DOHH2 (cell line): ENCODE results near the gene SENP6.

Experiments
- H3F3A ChIP-seq: fragments of 200-600 bp; sonication (generic), shearing (Covaris generic); 2 replicates; pipeline ENCODE4 v1.6.0; 2016; ENCODE audit warnings: antibody characterized with exemption, mild to moderate bottlenecking; ENCODE audit not compliant: control insufficient read depth, insufficient read depth
- H3K27ac ChIP-seq: fragments of 200-600 bp; sonication (generic); 2 replicates; pipeline ENCODE4 v1.5.1; 2014; ENCODE audit warnings: low read depth, mild to moderate bottlenecking, low read length, moderate library complexity
- H3K27me3 ChIP-seq: fragments of 200-600 bp; sonication (generic); 2 replicates; pipeline ENCODE4 v1.6.1; 2014; ENCODE audit warnings: mild to moderate bottlenecking, low read length, mixed read lengths; ENCODE audit not compliant: control insufficient read depth
- H3K36me3 ChIP-seq: fragments of 200-600 bp; sonication (generic); 2 replicates; pipeline ENCODE4 v1.6.1; 2014; ENCODE audit warnings: mild to moderate bottlenecking, low read length, moderate library complexity, mixed read lengths; ENCODE audit not compliant: control insufficient read depth
- H3K4me1 ChIP-seq: fragments of 200-600 bp; sonication (generic); 2 replicates; pipeline ENCODE4 v1.6.1; 2014; ENCODE audit warnings: mild to moderate bottlenecking, low read length, mixed read lengths; ENCODE audit not compliant: control insufficient read depth
- H3K4me2 ChIP-seq: fragments of 200-600 bp; sonication (generic); 2 replicates; pipeline ENCODE4 v1.6.0; 2014; ENCODE audit warnings: mild to moderate bottlenecking, low read length, moderate library complexity
- H3K4me3 ChIP-seq: fragments of 200-600 bp; sonication (generic); 2 replicates; pipeline ENCODE4 v1.5.1; 2014; ENCODE audit warnings: mild to moderate bottlenecking, low read length, mixed read lengths
- H3K79me2 ChIP-seq: fragments of 200-600 bp; sonication (generic); 2 replicates; pipeline ENCODE4 v1.6.1; 2014; ENCODE audit warnings: mild to moderate bottlenecking, low read length, mixed read lengths; ENCODE audit not compliant: control insufficient read depth
- H3K9me2 ChIP-seq: fragments of 200-600 bp; sonication (generic); replicated peaks from 2 replicates; pipeline ENCODE4 v1.6.1; 2014; ENCODE audit warnings: mild to moderate bottlenecking, low read length, mixed read lengths; ENCODE audit not compliant: control insufficient read depth
- H3K9me3 ChIP-seq: fragments of 200-600 bp; sonication (generic); 2 replicates; pipeline ENCODE4 v1.6.1; 2014; ENCODE audit warnings: antibody characterized with exemption, low read length, mixed read lengths; ENCODE audit not compliant: control insufficient read depth, insufficient read depth
- H4K20me1 ChIP-seq: fragments of 200-600 bp; sonication (generic); 2 replicates; pipeline ENCODE4 v1.6.0; 2014; ENCODE audit warnings: low read depth, mild to moderate bottlenecking, antibody characterized with exemption, low read length, moderate library complexity; ENCODE audit not compliant: control insufficient read depth, insufficient read depth
- EZH2phosphoT487 ChIP-seq: fragments of 200-600 bp; sonication (generic); IDR thresholded peaks from 2 replicates; pipeline ENCODE4 v1.6.1; 2017; ENCODE audit warnings: borderline replicate concordance, mild to moderate bottlenecking, antibody characterized with exemption, low read length, moderate library complexity, mixed read lengths
- TF ChIP-seq, protein P1 (sequence below): fragments of 200-600 bp; sonication (generic); IDR thresholded peaks from one replicate; pipeline ENCODE4 v1.5.1; 2014; ENCODE audit warnings: antibody characterized with exemption, mild to moderate bottlenecking, low read depth, low read length; ENCODE audit not compliant: poor library complexity, severe bottlenecking

The SENP6 gene

GRCh38 chr6:75621846-75622245 is 20.2 kb downstream of the SENP6 start:
- TF ChIP-seq, protein P1, sequence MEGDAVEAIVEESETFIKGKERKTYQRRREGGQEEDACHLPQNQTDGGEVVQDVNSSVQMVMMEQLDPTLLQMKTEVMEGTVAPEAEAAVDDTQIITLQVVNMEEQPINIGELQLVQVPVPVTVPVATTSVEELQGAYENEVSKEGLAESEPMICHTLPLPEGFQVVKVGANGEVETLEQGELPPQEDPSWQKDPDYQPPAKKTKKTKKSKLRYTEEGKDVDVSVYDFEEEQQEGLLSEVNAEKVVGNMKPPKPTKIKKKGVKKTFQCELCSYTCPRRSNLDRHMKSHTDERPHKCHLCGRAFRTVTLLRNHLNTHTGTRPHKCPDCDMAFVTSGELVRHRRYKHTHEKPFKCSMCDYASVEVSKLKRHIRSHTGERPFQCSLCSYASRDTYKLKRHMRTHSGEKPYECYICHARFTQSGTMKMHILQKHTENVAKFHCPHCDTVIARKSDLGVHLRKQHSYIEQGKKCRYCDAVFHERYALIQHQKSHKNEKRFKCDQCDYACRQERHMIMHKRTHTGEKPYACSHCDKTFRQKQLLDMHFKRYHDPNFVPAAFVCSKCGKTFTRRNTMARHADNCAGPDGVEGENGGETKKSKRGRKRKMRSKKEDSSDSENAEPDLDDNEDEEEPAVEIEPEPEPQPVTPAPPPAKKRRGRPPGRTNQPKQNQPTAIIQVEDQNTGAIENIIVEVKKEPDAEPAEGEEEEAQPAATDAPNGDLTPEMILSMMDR: no peak
- TF ChIP-seq EZH2phosphoT487: no peak
- H3K27ac ChIP-seq: no peak overlapping the region
- no peaks in the 10 kb centered on the region for H3K9me3 ChIP-seq
- peaks cover 76% of the 10 kb centered on the region for H3K79me2 ChIP-seq
- peaks cover 20% of the 10 kb centered on the region for H3K36me3 ChIP-seq
- no peaks in the 10 kb centered on the region for H3K9me2 ChIP-seq
- peaks cover 17% of the 10 kb centered on the region; the same call in 1 of the 2 replicates for H4K20me1 ChIP-seq
- no peaks in the 10 kb centered on the region for H3F3A ChIP-seq
- no peak overlapping the region for H3K4me2 ChIP-seq
- H3K27me3 ChIP-seq: no peaks in the 10 kb centered on the region
- H3K4me3 ChIP-seq: no peak overlapping the region
- H3K4me1 ChIP-seq: no peaks in the 10 kb centered on the region; the same call in 1 of the 2 replicates

- Histone ChIP-seq H3K27me3 (no peaks in the 10 kb centered on the region), H3F3A (no peaks in the 10 kb centered on the region), H3K27ac (no peak overlapping the region), H3K79me2 (peaks cover 64% of the 10 kb centered on the region), H3K9me2 (no peaks in the 10 kb centered on the region), H3K4me1 (no peaks in the 10 kb centered on the region; the same call in 1 of the 2 replicates), H3K4me3 (no peak overlapping the region), H3K36me3 (peaks cover 23% of the 10 kb centered on the region), H3K9me3 (no peaks in the 10 kb centered on the region), H3K4me2 (no peak overlapping the region), H4K20me1 (peaks cover 12% of the 10 kb centered on the region; the same call in 1 of the 2 replicates)
- TF ChIP-seq EZH2phosphoT487: no peak
- TF ChIP-seq, protein P1: no peak
Observed at GRCh38 chr6:75623491-75623890, 21.8 kb downstream of the SENP6 start.

- Histone ChIP-seq H3F3A (no peaks in the 10 kb centered on the region), H3K4me2 (no peak overlapping the region), H3K4me3 (no peak overlapping the region), H3K9me3 (no peaks in the 10 kb centered on the region), H3K4me1 (no peaks in the 10 kb centered on the region; the same call in 1 of the 2 replicates), H3K27ac (no peak overlapping the region), H3K79me2 (peaks cover 58% of the 10 kb centered on the region), H4K20me1 (peaks cover 10% of the 10 kb centered on the region; the same call in 1 of the 2 replicates), H3K27me3 (no peaks in the 10 kb centered on the region), H3K36me3 (peaks cover 23% of the 10 kb centered on the region), H3K9me2 (no peaks in the 10 kb centered on the region)
- TF ChIP-seq, protein P1: no peak
- no peak for TF ChIP-seq EZH2phosphoT487
Observed at GRCh38 chr6:75624335-75624734, 22.7 kb downstream of the SENP6 start.
